Caki2 (cell line): ENCODE results near the gene ST8SIA1. TPM values are rescaled to one million over a fixed set of nuclear protein-coding genes. Genes with fewer than 3 reads are reported as not detected.
A peak's percentile ranks its signal among the peaks of the same experiment; 100 is the strongest.

ENCODE experiments used
- DNase-seq: peaks from one replicate; pipeline ENCODE4 v3.0.0-alpha.2; 2015; ENCODE audit warnings: low read depth
- in situ Hi-C: cut with HindIII; loops from 2 replicates; pipeline ENCODE4 v1.10.0; 2016; ENCODE audit warnings: low sequenced_read_pairs, low pct_unique_long_range_greater_than_20kb, mixed read lengths
- total RNA-seq: library from RNA; depleted of rRNA; stranded (reverse); fragments of >200 nt; shearing (Covaris generic); gene quantifications from 2 replicates; pipeline ENCODE4 v1.2.3, GENCODE V29; 2014; ENCODE audit warnings: low replicate concordance

ST8SIA1 gene
- total RNA-seq, 1 experiment from 2014 or later: not detected

- DNase-seq: no peak
- in situ Hi-C loops: no loop called here
These were observed 77.4 kb downstream of the ST8SIA1 start for GRCh38 chr12:22257100-22257499.

GRCh38 chr12:22256605-22257004 lies 77.9 kb downstream of the ST8SIA1 start:
- no peak for DNase-seq
- in situ Hi-C loops: no loop called here

DNA sequence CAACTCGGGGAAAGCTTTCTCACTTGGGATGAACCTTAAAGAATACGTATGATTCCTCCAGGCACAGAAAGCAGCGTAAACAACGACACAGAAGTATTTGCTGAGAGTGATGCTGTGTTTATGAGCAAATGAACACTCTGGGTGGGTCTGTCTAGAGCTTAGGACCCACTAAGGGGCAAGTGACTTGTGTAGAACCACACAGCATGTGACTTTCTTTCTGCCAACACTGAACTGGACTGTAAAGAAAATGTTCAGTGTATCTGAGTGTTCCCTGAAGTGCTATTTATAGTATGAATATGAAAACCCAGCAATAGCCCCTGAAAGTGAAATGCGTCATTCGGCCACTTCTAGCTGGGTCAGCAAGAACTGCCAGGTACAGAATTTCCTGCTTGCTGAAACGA lies 78.5 kb downstream of the ST8SIA1 start:
- no peak for DNase-seq
- in situ Hi-C loops: no loop called here

- no peak for DNase-seq
- in situ Hi-C loops: no loop called here
These were observed 79.4 kb downstream of the ST8SIA1 start for GRCh38 chr12:22255097-22255496.

DNA sequence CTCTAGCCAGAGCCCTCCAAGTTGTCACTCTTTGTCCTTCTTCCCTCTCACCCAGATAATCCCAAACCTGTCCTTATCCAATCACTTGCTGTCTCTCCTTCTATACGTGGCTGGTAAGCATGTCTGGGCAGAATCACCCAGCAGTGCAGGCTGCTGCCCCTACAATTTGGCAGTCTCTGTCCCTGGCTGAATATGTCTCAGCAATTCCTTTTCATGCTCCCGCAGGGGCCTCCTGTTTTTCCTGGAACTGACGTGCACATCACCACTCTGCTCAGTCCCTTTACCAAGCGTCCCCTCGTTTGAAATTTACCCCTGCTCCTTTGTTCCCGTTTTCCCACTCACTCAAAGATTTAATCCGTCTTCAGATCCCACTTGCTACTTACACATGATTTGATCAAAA lies 80.0 kb downstream of the ST8SIA1 start:
- in situ Hi-C loops: no loop called here
- DNase-seq: no peak

GRCh38 chr12:22252057-22252456 lies 82.5 kb downstream of the ST8SIA1 start:
- DNase-seq: no peak
- in situ Hi-C loops: no loop called here

DNA sequence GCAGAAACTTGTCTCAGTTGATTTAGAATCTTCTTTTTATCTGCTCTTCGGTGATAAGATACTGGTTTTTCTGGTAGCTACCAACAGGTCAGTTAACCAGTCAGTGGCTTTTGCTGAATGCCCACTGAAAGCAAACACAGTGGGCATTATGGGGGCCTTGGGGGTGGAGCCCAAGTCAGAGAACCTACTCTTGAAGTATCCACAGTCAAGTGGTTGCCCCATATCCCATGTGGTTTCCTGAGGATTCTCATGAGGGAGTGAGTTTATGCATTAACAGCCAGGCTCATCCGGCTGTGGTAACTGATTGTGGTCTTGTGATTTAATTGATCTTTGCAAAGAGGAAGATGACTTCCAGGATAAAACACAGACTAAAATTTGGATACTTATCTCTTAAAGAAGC lies 83.7 kb downstream of the ST8SIA1 start:
- in situ Hi-C loops: no loop called here
- no peak for DNase-seq

DNA sequence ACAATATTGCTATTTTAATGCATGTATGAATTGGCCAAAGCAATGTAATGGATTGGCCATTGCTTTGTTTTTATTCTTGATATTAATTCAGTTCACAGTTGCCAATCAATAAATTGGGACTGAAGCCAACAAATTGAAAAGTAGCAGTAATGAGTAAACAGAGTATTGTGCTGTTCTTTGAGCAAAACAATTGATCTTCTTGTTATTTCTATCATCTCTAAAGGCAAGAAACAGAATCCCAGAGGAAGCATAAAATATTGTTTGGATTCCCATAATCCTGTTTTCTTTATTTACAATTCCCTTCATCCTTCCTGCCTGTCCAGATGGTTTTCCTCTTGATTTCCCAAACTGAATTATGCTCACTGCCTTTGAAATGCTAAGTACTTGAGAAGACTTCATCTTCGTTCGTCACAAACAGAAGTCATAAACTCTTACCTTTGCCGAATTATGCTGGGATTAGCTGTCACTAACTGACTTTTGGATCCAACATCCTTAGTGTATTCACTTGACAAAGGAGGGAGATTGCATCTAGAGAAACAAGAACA lies 85.9 kb downstream of the ST8SIA1 start:
- in situ Hi-C loops: no loop called here

GRCh38 chr12:22248121-22248520 lies 86.4 kb downstream of the ST8SIA1 start:
- in situ Hi-C loops: no loop called here
- DNase-seq: no peak

More for the DNA sequence above, 85.9 kb downstream of the ST8SIA1 start:
- DNase-seq: no peak

DNA sequence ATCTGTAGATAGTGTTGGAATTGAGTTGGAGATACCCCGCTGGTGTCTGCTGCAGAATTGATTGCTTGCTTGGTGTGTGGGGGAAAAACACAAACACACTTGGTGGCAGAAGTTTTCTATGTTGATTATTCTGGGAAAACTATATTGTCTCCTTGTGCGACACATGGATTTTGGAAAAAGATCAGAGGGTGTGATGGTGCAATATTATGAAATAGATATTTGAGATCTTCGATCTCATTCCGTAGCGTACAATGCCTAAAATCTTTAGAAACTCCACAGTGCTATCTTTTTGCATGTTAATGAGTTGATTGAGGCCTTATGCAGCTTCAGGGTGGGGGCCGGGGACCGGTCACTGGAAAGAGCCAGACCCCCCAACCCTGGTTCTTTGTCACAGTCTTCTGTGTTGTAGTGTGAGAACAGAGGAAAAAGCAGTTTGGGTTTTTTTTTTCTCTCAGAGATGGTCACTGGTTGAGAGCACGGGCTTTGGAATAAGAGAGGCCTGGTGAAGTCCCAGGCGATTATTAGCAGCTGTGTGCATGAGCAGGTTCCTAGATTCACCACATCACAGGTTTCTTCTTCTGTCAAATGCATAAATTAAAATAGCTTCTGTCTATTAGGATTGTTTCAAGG lies 88.2 kb downstream of the ST8SIA1 start:
- in situ Hi-C loops: no loop called here
- no peak for DNase-seq

GRCh38 chr12:22242726-22243125 lies 91.8 kb downstream of the ST8SIA1 start:
- in situ Hi-C loops: no loop called here

GRCh38 chr12:22238211-22238610 lies 96.3 kb downstream of the ST8SIA1 start:
- in situ Hi-C loops: no loop called here
- no peak for DNase-seq

More at GRCh38 chr12:22242726-22243125, 91.8 kb downstream of the ST8SIA1 start:
- DNase-seq: no peak

GRCh38 chr12:22234561-22234960 lies 99.9 kb downstream of the ST8SIA1 start:
- in situ Hi-C loops: no loop called here
- no peak for DNase-seq

GRCh38 chr12:22231836-22232235 lies 102.7 kb downstream of the ST8SIA1 start:
- no peak for DNase-seq
- in situ Hi-C loops: no loop called here

GRCh38 chr12:22231078-22231477 lies 103.4 kb downstream of the ST8SIA1 start:
- DNase-seq: no peak
- in situ Hi-C loops: no loop called here

DNA sequence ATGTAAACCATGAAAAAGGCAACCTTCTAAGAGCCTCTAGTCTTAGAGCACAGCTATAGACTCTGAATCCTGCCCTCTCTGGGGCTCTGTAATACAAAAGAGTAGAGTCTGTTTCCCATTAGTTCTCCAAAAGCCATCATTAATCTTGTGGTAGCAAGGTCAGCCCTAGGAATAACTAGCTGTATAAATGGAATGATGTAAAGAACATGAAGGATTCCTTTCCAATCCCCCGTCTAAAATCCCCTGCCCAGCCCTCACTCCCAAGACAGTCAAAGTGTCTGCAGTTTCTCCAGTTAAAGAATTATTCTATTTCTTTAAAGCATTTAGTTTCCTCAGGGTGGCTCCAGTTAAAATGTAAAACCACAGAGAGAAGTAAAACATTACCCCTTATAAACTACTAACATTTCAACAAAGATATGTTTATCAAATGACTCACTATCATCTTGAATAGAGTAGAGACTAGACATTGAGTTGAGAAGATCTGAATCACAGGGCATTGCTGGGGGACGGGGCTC lies 104.2 kb downstream of the ST8SIA1 start:
- in situ Hi-C loops: no loop called here
- peak; percentile 52 for DNase-seq

GRCh38 chr12:22229652-22230279 lies 104.7 kb downstream of the ST8SIA1 start:
- in situ Hi-C loops: no loop called here
- no peak for DNase-seq

DNA sequence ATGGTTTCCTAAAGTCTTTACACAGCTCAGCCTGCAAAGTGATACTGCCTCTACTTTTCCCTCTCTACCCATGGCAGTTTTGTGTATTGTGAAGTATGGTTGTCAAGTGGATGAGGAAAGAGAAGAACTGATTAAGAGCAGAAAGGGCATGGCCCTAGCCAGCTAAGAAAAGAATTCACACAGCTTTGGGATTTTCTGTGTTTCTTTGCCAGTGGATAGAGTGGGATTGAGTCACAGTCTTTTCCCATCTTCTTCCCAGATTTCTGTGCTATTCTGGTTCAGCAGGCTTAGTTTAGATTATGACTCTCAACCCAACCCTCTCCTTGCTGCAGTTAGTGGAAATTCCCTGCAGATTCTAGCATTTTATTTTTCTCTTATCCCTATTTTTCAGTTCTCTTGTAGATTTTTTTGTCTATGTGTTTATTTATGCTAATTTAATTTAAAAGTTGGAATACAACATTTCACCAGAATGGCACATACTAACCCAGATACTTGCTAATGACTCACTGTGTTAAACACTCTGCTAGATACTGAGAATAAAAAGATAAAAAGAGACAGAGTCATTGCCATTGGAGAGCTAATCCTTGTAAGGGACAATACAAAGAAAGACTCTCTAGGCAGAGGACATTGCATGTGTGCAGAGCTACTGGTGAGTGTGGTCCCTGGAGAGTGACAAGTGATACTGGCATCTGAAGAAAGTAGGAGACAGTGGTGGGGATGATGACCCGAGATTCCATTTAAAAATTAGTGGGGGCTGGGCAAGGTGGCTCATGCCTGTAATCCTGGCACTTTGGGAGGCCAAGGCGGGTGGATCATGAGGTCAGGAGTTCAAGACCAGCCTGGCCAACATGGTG lies 106.3 kb downstream of the ST8SIA1 start:
- in situ Hi-C loops: no loop called here
- DNase-seq: no peak

GRCh38 chr12:22223356-22223755 lies 111.2 kb downstream of the ST8SIA1 start:
- in situ Hi-C loops: no loop called here
- DNase-seq: no peak
